A549 (cell line): ENCODE data around the gene NOS1AP. TPM values are rescaled to one million over a fixed set of nuclear protein-coding genes. Genes with fewer than 3 reads are reported as not detected.
A peak's percentile ranks its signal among the peaks of the same experiment; 100 is the strongest.

Experiments
- ATAC-seq, 2 experiments: fragments of 200-7000 bp in 1 of 2; fragments of >200 bp in 1 of 2; cut with Nextera tagmentation in 1 of 2; cut with Tn5 transposase in 1 of 2; 3 replicates each; pipeline versions ENCODE4 v1.8.0 to v1.9.1; 2018 to 2020; ENCODE audit warnings: mild to moderate bottlenecking in 1 of 2, moderate library complexity in 1 of 2
- CTCF ChIA-PET: fragments of 300-600 bp; sonication (Branson Sonifier 250); formaldehyde crosslinking; extraction: SDS; loops from one replicate; lab custom pipeline; 2021; ENCODE audit warnings: antibody characterized with exemption, inconsistent platforms; lab: Yijun Ruan, JAX
- POLR2A ChIA-PET: fragments of 350-600 bp; formaldehyde crosslinking; extraction: SDS; loops from one replicate; lab custom pipeline; 2021; ENCODE audit warnings: antibody characterized with exemption, inconsistent platforms; lab: Yijun Ruan, JAX
- DNase-seq, 2 experiments: peaks; one replicate each; pipeline versions ENCODE4 v3.0.0 to v3.0.0-alpha.2; 2011 to 2016; ENCODE audit warnings: low read depth in 1 of 2, low spot score in 1 of 2
- FAIRE-seq: peaks from 2 replicates; lab custom pipeline; 2011; peaks lifted over from hg19 to GRCh38; lab: Jason Lieb, UNC
- H3K27ac ChIP-seq, 2 experiments: fragments of >200 bp; sonication (Bioruptor Twin); formaldehyde crosslinking; 3 replicates each; pipeline ENCODE4 v1.5.1; 2016 to 2017
- H3K4me1 ChIP-seq: fragments of >200 bp; sonication (Bioruptor Twin); formaldehyde crosslinking; 3 replicates; pipeline ENCODE4 v1.6.1; 2016
- H3K4me2 ChIP-seq: fragments of >200 bp; sonication (Bioruptor Twin); formaldehyde crosslinking; 3 replicates; pipeline ENCODE4 v1.6.1; 2016
- H3K4me3 ChIP-seq: fragments of >200 bp; sonication (Bioruptor Twin); formaldehyde crosslinking; 3 replicates; pipeline ENCODE4 v1.5.1; 2016
- H3K9me3 ChIP-seq: fragments of >200 bp; sonication (Bioruptor Twin); formaldehyde crosslinking; 3 replicates; pipeline ENCODE4 v1.6.1; 2016
- CBX2 ChIP-seq: fragments of 200-600 bp; sonication (generic); IDR thresholded peaks from 2 replicates; pipeline ENCODE4 v1.6.1; 2016; ENCODE audit warnings: low read depth, mild to moderate bottlenecking, borderline replicate concordance
- CBX8 ChIP-seq: fragments of 200-600 bp; sonication (generic); IDR thresholded peaks from 2 replicates; pipeline ENCODE4 v1.6.1; 2016
- CHD2 ChIP-seq: fragments of 150-350 bp; IDR thresholded peaks from 2 replicates; pipeline ENCODE4 v1.6.1; 2014; ENCODE audit warnings: low read length; ENCODE audit not compliant: partially characterized antibody
- CTCF ChIP-seq: fragments of >200 bp; sonication (Bioruptor Twin); formaldehyde crosslinking; IDR thresholded peaks from 3 replicates; pipeline ENCODE4 v1.5.1; 2016
- E2F6 ChIP-seq: IDR thresholded peaks from 2 replicates; pipeline ENCODE4 v1.6.1; 2012; ENCODE audit warnings: low read depth, borderline replicate concordance
- EHF ChIP-seq: fragments of 250-450 bp; sonication (Bioruptor Pico); IDR thresholded peaks from 2 replicates; pipeline ENCODE4 v1.5.0; 2020; ENCODE audit warnings: mild to moderate bottlenecking
- ELK1 ChIP-seq: fragments of 150-350 bp; IDR thresholded peaks from 2 replicates; pipeline ENCODE4 v1.6.1; 2014; ENCODE audit warnings: low read depth, mild to moderate bottlenecking, low read length
- HES2 ChIP-seq: fragments of >200 bp; sonication (Bioruptor Twin); formaldehyde crosslinking; IDR thresholded peaks from 2 replicates; pipeline ENCODE4 v1.6.1; 2016
- HEYL ChIP-seq: fragments of 250-450 bp; sonication (Bioruptor Pico); IDR thresholded peaks from 2 replicates; pipeline ENCODE4 v1.8.0; 2021; ENCODE audit warnings: mild to moderate bottlenecking, moderate library complexity
- HMGXB4 ChIP-seq: fragments of 250-450 bp; sonication (Bioruptor Pico); IDR thresholded peaks from 2 replicates; pipeline ENCODE4 v1.5.0; 2021; ENCODE audit warnings: mild to moderate bottlenecking, moderate library complexity, borderline replicate concordance
- HOXA7 ChIP-seq: fragments of 250-450 bp; sonication (Bioruptor Pico); IDR thresholded peaks from 2 replicates; pipeline ENCODE4 v1.5.0; 2020; ENCODE audit warnings: mild to moderate bottlenecking, moderate library complexity
- JUN ChIP-seq, 2 experiments: fragments of >200 bp; sonication (Bioruptor Twin); formaldehyde crosslinking; IDR thresholded peaks; 2 replicates in 1 of 2; 3 replicates in 1 of 2; pipeline ENCODE4 v1.6.1; 2016 to 2017
- MAZ ChIP-seq: fragments of 150-350 bp; IDR thresholded peaks from 2 replicates; pipeline ENCODE4 v1.6.1; 2014; ENCODE audit warnings: antibody characterized with exemption, low read depth, low read length, borderline replicate concordance
- MYC ChIP-seq: IDR thresholded peaks from 2 replicates; pipeline ENCODE4 v1.6.1; 2012; ENCODE audit warnings: mild to moderate bottlenecking, inconsistent platforms, low read length, improper control_type of control experiment, borderline replicate concordance
- NR3C1 ChIP-seq: fragments of >200 bp; sonication (Bioruptor Twin); formaldehyde crosslinking; IDR thresholded peaks from 3 replicates; pipeline ENCODE4 v1.6.1; 2017
- PHF8 ChIP-seq: fragments of 200-600 bp; sonication (generic); IDR thresholded peaks from 2 replicates; pipeline ENCODE4 v1.6.1; 2016; ENCODE audit warnings: low read depth, mild to moderate bottlenecking, antibody characterized with exemption, moderate library complexity, borderline replicate concordance
- POLR2AphosphoS2 ChIP-seq: conservative IDR thresholded peaks from 2 replicates; pipeline ENCODE4 v1.6.1; 2012; ENCODE audit warnings: low read length, improper control_type of control experiment, inconsistent platforms
- RARB ChIP-seq: fragments of 250-450 bp; sonication (Bioruptor Pico); IDR thresholded peaks from 2 replicates; pipeline ENCODE4 v1.8.0; 2021; ENCODE audit warnings: mild to moderate bottlenecking, moderate library complexity
- SMC3 ChIP-seq: fragments of >200 bp; sonication (Bioruptor Twin); formaldehyde crosslinking; IDR thresholded peaks from 3 replicates; pipeline ENCODE4 v1.6.1; 2018; ENCODE audit warnings: inconsistent platforms
- TFCP2L1 ChIP-seq: fragments of 250-450 bp; sonication (Bioruptor Pico); IDR thresholded peaks from 2 replicates; pipeline ENCODE4 v1.5.0; 2021; ENCODE audit warnings: mild to moderate bottlenecking
- TP53 ChIP-seq: fragments of 250-450 bp; sonication (Bioruptor Pico); IDR thresholded peaks from 2 replicates; pipeline ENCODE4 v1.5.0; 2021; ENCODE audit warnings: mild to moderate bottlenecking, moderate library complexity
- USF2 ChIP-seq: fragments of 450-650 bp; IDR thresholded peaks from 2 replicates; pipeline ENCODE4 v1.6.1; 2014; ENCODE audit warnings: antibody characterized with exemption
- ZC3H11A ChIP-seq: fragments of 450-650 bp; IDR thresholded peaks from 2 replicates; pipeline ENCODE4 v1.6.1; 2014; ENCODE audit warnings: antibody characterized with exemption, mild to moderate bottlenecking
- ZNF302 ChIP-seq: fragments of 250-450 bp; sonication (Bioruptor Pico); IDR thresholded peaks from 2 replicates; pipeline ENCODE4 v1.9.0; 2021; ENCODE audit warnings: inconsistent platforms, mild to moderate bottlenecking, moderate library complexity
- ZSCAN20 ChIP-seq: fragments of 250-450 bp; sonication (Bioruptor Pico); IDR thresholded peaks from 2 replicates; pipeline ENCODE4 v1.8.0; 2022; ENCODE audit warnings: mild to moderate bottlenecking, moderate library complexity
- WGBS: methylation state at CpG from one replicate; pipeline ENCODE4 v1.1.6; 2017; ENCODE audit errors: missing lambda C conversion rate; 5-methylcytosine and 5-hydroxymethylcytosine counted together
- polyA plus RNA-seq, 4 experiments: library from polyadenylated mRNA; depleted of rRNA in 3 of 4; stranded (reverse); fragments of >200 nt; fragmentation: RNase III in 1 of 4; extraction: RNeasy Plus Mini Kit Qiagen cat#74134 plus additional on column Dnase treatment in 1 of 4; gene quantifications; 2 replicates in 3 of 4; 3 replicates in 1 of 4; pipeline ENCODE4 v1.2.3, GENCODE V29; 2011 to 2017

The NOS1AP gene
- polyA plus RNA-seq, 2 of the 4 experiments (the other 2 are of a cell fraction) = 0.17 to 0.25 TPM

GRCh38 chr1:162214202-162214601 lies 144.7 kb downstream of the NOS1AP start:
- CTCF ChIA-PET = interaction anchor here (0.6 kb wide), 1 partner anchor 159 kb away, joined by 4 read pairs; no protein-coding TSS in a partner anchor
- POLR2A ChIA-PET = no interaction called here

GRCh38 chr1:162215902-162216301 lies 146.4 kb downstream of the NOS1AP start:
- Histone ChIP-seq H3K9me3 (no peaks in the 10 kb centered on the region), H3K4me1 (no peaks in the 10 kb centered on the region), H3K4me2 (no peak overlapping the region), H3K27ac (no peak overlapping the region), H3K4me3 (no peak overlapping the region)
- ChIA-PET CTCF (interaction anchor here (1.0 kb wide), 1 partner anchor 167 kb away, joined by 3 read pairs; no protein-coding TSS in a partner anchor), POLR2A (no interaction called here)
- FAIRE-seq (no peak), DNase-seq (peak in 1 of 2 experiments; percentile 28), ATAC-seq (no peak)
- no peak for TF ChIP-seq SMC3
- no peak for TF ChIP-seq CBX2
- TF ChIP-seq E2F6 = no peak
- TF ChIP-seq NR3C1 = no peak
- no peak for TF ChIP-seq ELK1
- no peak for TF ChIP-seq POLR2AphosphoS2
- TF ChIP-seq ZNF302 = no peak
- TF ChIP-seq JUN (IDR thresholded peaks at IDR 0.05) = no peak
- no peak for TF ChIP-seq HOXA7 (CRISPR knock-in tag)
- TF ChIP-seq CHD2 = no peak
- TF ChIP-seq ZSCAN20 (CRISPR knock-in tag) = no peak
- TF ChIP-seq TP53 (CRISPR knock-in tag) = no peak
- TF ChIP-seq CBX8 = no peak
- TF ChIP-seq MAZ = no peak
- TF ChIP-seq PHF8 = no peak
- no peak for TF ChIP-seq HES2
- no peak for TF ChIP-seq ZC3H11A
- no peak for TF ChIP-seq EHF
- no peak for TF ChIP-seq HMGXB4 (CRISPR knock-in tag)
- 54% methylated on average over 5 of the region's 5 CpGs for WGBS

More at GRCh38 chr1:162214202-162214601, 144.7 kb downstream of the NOS1AP start:
- no peak for DNase-seq
- Histone ChIP-seq H3K4me2 (no peak overlapping the region), H3K27ac (no peak overlapping the region), H3K4me3 (no peak overlapping the region), H3K9me3 (no peaks in the 10 kb centered on the region), H3K4me1 (no peaks in the 10 kb centered on the region)
- FAIRE-seq = no peak
- TF ChIP-seq E2F6 (no peak), TFCP2L1 (no peak), HEYL (CRISPR knock-in tag) (no peak), POLR2AphosphoS2 (no peak)
- WGBS = 37% methylated on average over 6 of the region's 6 CpGs
- ATAC-seq = no peak

GRCh38 chr1:162216604-162217003 lies 147.1 kb downstream of the NOS1AP start:
- 68% methylated on average over 1 of the region's 1 CpG for WGBS
- no peak overlapping the region for H3K4me2 ChIP-seq
- ATAC-seq = no peak
- no peaks in the 10 kb centered on the region for H3K4me1 ChIP-seq
- TF ChIP-seq ZC3H11A (no peak), USF2 (no peak), RARB (CRISPR knock-in tag) (no peak), CTCF (no peak), ELK1 (no peak), MYC (no peak)
- CTCF ChIA-PET = no interaction called here
- H3K4me3 ChIP-seq = no peak overlapping the region
- no peak for DNase-seq
- H3K9me3 ChIP-seq = no peaks in the 10 kb centered on the region
- POLR2A ChIA-PET = no interaction called here
- H3K27ac ChIP-seq = no peak overlapping the region
- FAIRE-seq = no peak
